A549 treated with GW870086 at 1 μM for 4 hours (cell line): Measurements from ENCODE around the gene NEK8. TPM values are rescaled to one million over a fixed set of nuclear protein-coding genes. Genes with fewer than 3 reads are reported as not detected.

Experiments used
- total RNA-seq: library from RNA; stranded (reverse); fragments of 200-300 nt; extraction: Qiagen RNA extraction; gene quantifications from 5 replicates; pipeline ENCODE4 v1.2.3, GENCODE V29; 2022; ENCODE audit warnings: low read depth

The NEK8 gene
- 3.3 to 4.7 TPM (median 4.5 TPM) in 5 replicates for total RNA-seq

DNA sequence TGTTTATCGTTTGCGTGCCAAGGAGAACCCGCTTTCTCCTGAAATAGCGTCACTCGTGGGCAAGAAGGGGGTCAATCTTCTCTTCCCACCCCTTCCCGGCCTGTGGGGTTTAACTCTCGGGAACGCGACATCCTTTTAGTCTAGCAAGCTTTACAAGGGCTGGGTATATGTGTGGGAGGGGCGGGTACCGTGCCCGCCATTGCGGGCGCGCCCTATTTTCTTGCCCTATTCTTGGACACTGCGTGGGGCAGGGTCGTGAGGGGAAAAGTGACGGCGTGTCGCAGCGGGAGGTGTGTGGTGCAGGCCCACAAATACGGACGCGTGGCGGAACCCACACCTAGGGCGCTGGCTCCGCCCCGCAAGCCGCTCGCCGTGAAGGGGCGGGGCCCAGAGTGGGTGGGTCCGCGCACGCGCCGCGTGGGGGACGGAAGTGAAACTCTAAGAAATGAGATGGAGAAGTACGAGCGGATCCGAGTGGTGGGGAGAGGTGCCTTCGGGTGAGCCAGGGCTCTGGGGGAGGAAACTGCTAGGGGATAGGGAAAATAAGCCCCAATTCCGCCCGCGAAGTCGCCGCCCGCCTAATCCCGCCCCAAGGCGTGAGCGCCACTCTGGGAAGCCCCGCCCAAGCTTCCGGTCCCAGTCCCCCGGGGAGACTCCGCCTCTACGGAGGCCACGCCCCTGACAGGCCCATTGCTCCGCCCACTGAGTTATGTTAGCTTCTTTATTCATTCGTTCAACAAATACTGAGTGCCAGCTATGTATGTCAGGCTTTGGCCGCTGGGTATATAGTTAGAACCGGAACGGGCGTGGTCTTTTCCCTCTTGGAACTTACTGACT lies at the start of gene NEK8:
NEK8 (plus strand) TSS at position 425 of the 837 bp plus-strand sequence; CDS start at position 451, 26 bp downstream.

DNA sequence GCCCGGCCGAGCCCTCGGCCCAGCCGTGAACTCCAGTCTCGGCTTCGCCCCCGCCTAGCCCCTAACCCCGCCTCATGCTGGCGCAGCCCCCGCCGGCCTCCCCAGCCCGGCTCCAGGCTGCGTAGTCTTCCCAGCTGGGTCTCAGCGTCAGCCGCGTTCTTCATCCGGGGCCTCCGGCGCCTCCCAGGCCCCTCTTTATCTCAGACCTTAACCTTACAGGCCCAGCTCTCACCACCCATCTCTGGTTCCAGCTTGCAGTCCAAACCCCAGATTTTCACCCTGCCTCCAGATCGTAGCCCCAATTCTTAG lies 16.9 kb upstream of the NEK8 start, which contains the start of gene PROCA1:
PROCA1 (minus strand) TSS at position 166 of the 309 bp plus-strand sequence. CDS start 228 bp downstream, outside the sequence.

DNA sequence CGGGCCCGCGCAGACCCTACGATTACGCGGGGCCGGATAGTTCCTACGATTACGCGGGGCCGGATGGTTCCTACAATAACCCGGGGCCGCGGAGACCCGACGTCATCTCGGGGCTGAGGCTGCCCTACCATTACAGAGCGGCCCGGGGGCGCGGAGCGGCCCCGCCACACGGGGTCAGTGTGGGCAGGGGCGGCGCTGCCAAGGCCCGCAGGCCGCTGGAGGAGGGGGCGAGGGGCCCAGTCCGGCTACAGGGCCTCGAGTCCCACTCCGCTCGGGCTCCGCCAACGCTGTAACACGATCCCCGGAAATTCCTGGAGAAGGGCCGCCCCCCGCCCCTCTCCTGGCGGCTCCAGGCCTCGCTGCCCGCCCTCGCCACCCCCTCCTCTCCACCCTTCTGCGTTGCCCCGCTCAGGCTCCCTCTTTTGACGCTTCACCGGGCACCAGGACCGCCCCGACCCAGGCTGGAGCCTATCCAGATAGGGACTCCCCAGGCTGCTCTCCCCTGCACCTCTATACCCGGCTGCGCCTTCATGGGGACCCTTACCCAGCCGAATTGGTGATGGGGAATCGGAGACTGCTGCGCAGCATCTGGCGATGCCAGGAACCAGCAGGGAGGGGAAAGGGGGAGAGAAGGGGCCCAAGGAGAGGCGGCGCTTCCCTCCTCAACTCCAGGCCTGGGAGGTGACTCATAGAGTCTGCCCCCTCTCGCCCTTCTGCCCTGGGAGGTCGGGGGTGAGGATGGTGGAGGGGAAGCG lies 10.8 kb upstream of the NEK8 start, which contains the start of gene RAB34:
RAB34 (minus strand) TSS at position 291 of the 755 bp plus-strand sequence. CDS start 602 bp downstream, outside the sequence.

DNA sequence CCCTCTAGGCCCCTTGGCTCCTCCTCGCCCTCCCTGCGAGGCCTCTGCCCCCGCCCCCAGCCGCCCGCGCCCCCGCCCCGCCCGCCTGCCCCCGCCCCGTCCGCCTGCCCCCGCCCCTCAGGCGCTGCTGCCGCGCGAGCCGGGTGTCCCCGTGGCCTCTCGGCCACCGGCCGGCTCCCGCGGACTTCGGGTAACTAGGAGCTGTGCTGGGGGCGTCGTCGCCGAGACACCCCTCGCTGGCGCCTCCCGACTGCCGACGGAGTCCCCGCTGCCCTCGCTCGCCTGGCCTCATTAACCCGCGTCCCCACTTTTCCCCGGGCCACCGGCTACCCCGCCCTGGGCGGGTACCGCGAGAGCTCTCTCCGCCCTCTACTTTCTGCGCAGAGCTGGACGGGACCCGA lies 2.4 kb upstream of the NEK8 start, which contains the start of gene TLCD1:
TLCD1 (minus strand) TSS at position 8 of the 401 bp plus-strand sequence. CDS start 136 bp downstream, outside the sequence.

DNA sequence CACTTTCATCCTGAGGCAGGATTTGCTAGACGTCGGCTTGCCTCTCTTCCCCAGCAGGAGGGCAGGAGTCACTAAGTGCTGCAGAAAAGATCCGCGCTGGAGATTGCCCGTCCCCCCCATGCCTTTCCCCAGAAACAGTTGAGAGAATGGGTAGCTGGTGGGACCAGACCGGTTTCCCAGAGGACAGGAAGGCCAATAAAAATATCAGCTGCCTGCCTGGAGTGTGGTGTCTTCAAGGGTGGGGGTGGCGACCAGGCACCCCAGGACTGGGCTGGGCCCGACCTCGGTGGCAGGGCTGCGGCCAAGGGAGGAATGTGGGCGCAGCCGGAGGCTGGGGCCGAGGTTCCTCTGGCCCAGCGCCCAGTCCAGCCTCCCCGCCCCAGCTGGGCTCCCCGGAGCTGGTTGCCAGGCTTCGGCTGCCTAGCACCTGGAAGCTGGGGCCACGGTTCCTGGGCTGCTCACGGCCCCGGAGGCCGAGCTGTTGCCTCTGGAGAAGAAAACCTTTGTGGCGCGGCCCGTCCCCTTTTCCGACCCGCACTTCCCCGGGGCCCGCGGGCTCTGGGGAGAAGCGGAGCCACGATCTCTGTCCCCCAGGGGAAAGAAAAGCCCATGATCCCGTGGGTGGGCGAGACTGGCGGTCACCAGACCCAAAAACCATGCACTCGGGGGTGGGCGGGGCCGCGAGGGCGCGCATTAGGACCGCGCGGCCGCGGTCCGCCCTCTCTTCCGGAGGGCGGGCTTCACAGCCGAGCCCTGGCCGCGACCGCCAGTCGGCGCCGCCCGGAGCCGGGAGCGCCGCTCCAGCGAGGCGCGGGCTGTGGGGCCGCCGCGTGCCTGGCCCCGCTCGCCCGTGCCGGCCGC lies 14.9 kb downstream of the NEK8 start, which contains the start of gene TRAF4:
TRAF4 (plus strand) TSS at position 769 of the 861 bp plus-strand sequence. CDS start 102 bp downstream, outside the sequence.

Other genes with a start within 250 kb of the NEK8 start
- gene FOXN1, start 222.4 kb upstream of the NEK8 start, total RNA-seq = 0.03 TPM in 2 of 5 replicates, not detected in the others
- 26.8 to 35.5 TPM (median 29.7 TPM) in 5 replicates for gene UNC119, start 176.2 kb upstream of the NEK8 start, total RNA-seq
- 51.4 to 61.9 TPM (median 58.3 TPM) in 5 replicates for gene PIGS, start 157.3 kb upstream of the NEK8 start, total RNA-seq
- 1.2 to 2.3 TPM (median 2.1 TPM) in 5 replicates for gene ALDOC, start 151.9 kb upstream of the NEK8 start, total RNA-seq
- gene SPAG5, start 129.8 kb upstream of the NEK8 start, total RNA-seq = 70.5 to 83.0 TPM (median 75.8 TPM) in 5 replicates
- 2.5 to 4.6 TPM (median 3.8 TPM) in 5 replicates for gene RSKR, start 114.6 kb upstream of the NEK8 start, total RNA-seq
- gene BLTP2, start 83.6 kb upstream of the NEK8 start, total RNA-seq = 50.8 to 63.8 TPM (median 58.0 TPM) in 5 replicates
- gene SDF2, start 66.9 kb upstream of the NEK8 start, total RNA-seq = 80.3 to 84.5 TPM (median 82.4 TPM) in 5 replicates
- 67.1 to 72.5 TPM (median 71.6 TPM) in 5 replicates for gene SUPT6H, start 66.6 kb upstream of the NEK8 start, total RNA-seq
- gene PROCA1, start 16.9 kb upstream of the NEK8 start, total RNA-seq = 0.88 to 1.8 TPM (median 1.3 TPM) in 5 replicates
- 200 to 242 TPM (median 235 TPM) in 5 replicates for gene RAB34, start 10.9 kb upstream of the NEK8 start, total RNA-seq
- 1,948 to 2,533 TPM (median 2,127 TPM) in 5 replicates for gene RPL23A, start 8.8 kb upstream of the NEK8 start, total RNA-seq
- gene TLCD1, start 2.6 kb upstream of the NEK8 start, total RNA-seq = 28.8 to 45.3 TPM (median 43.0 TPM) in 5 replicates
- 60.4 to 85.7 TPM (median 78.9 TPM) in 5 replicates for gene TRAF4, start 15.2 kb downstream of the NEK8 start, total RNA-seq
- 31.7 to 38.7 TPM (median 35.9 TPM) in 5 replicates for gene FAM222B, start 114.0 kb downstream of the NEK8 start, total RNA-seq
- gene ERAL1, start 126.2 kb downstream of the NEK8 start, total RNA-seq = 73.5 to 91.3 TPM (median 88.3 TPM) in 5 replicates
- gene FLOT2, start 168.9 kb downstream of the NEK8 start, total RNA-seq = 71.3 to 83.8 TPM (median 81.1 TPM) in 5 replicates
- gene DHRS13, start 174.3 kb downstream of the NEK8 start, total RNA-seq = 4.8 to 6.1 TPM (median 5.7 TPM) in 5 replicates
- 28.3 to 36.2 TPM (median 31.9 TPM) in 5 replicates for gene PHF12, start 222.7 kb downstream of the NEK8 start, total RNA-seq